Trophoblast cell (in vitro differentiated cells and primary cell): ENCODE results near the gene KDM2B.
A peak's percentile ranks its signal among the peaks of the same experiment; 100 is the strongest.

Experiments used
- DNase-seq, 2 donors: peaks; one replicate each; pipeline ENCODE4 v3.0.0-alpha.2; 2016
- H2AFZ ChIP-seq: 2 replicates; pipeline ENCODE4 v1.6.1; 2013; ENCODE audit warnings: low read length, moderate library complexity, mild to moderate bottlenecking; ENCODE audit not compliant: insufficient read depth, poor library complexity
- H2AK5ac ChIP-seq: 2 replicates; pipeline ENCODE4 v1.6.1; 2013; ENCODE audit warnings: mild to moderate bottlenecking, low read length
- H2BK120ac ChIP-seq: 2 replicates; pipeline ENCODE4 v1.6.1; 2013; ENCODE audit warnings: low read length, mild to moderate bottlenecking, moderate library complexity; ENCODE audit not compliant: insufficient read depth, poor library complexity
- H2BK12ac ChIP-seq: 2 replicates; pipeline ENCODE4 v1.6.1; 2013; ENCODE audit warnings: mild to moderate bottlenecking, low read length, moderate library complexity
- H2BK5ac ChIP-seq: 2 replicates; pipeline ENCODE4 v1.6.1; 2013; ENCODE audit warnings: low read length, low read depth, moderate library complexity, mild to moderate bottlenecking; ENCODE audit not compliant: poor library complexity
- H3K14ac ChIP-seq: 2 replicates; pipeline ENCODE4 v1.6.1; 2013; ENCODE audit warnings: mild to moderate bottlenecking, low read length
- H3K18ac ChIP-seq: 2 replicates; pipeline ENCODE4 v1.6.1; 2013; ENCODE audit warnings: mild to moderate bottlenecking, low read length
- H3K23ac ChIP-seq: 2 replicates; pipeline ENCODE4 v1.6.1; 2013; ENCODE audit warnings: low read length
- H3K27ac ChIP-seq: 2 replicates; pipeline ENCODE4 v1.5.1; 2013; ENCODE audit warnings: low read depth, mild to moderate bottlenecking, inconsistent platforms, low read length, moderate library complexity
- H3K27me3 ChIP-seq: 2 replicates; pipeline ENCODE4 v1.6.1; 2013; ENCODE audit warnings: inconsistent platforms, mild to moderate bottlenecking, low read length, moderate library complexity; ENCODE audit not compliant: insufficient read depth
- H3K36me3 ChIP-seq, 2 experiments: 1 replicate in 1 of 2; 2 replicates in 1 of 2; pipeline ENCODE4 v1.6.1; 2013; ENCODE audit warnings: low read length in 2 of 2, mild to moderate bottlenecking in 2 of 2, moderate library complexity in 1 of 2; ENCODE audit not compliant: insufficient read depth in 2 of 2, control insufficient read depth in 1 of 2
- H3K4ac ChIP-seq: 2 replicates; pipeline ENCODE4 v1.6.1; 2013; ENCODE audit warnings: low read depth, mild to moderate bottlenecking, low read length, moderate library complexity
- H3K4me1 ChIP-seq, 2 experiments: 1 replicate in 1 of 2; 2 replicates in 1 of 2; pipeline ENCODE4 v1.6.1; 2013; ENCODE audit warnings: low read length in 2 of 2, mild to moderate bottlenecking in 2 of 2, moderate library complexity in 1 of 2; ENCODE audit not compliant: insufficient read depth in 2 of 2, control insufficient read depth in 1 of 2
- H3K4me2 ChIP-seq: 2 replicates; pipeline ENCODE4 v1.6.1; 2013; ENCODE audit warnings: inconsistent platforms, mild to moderate bottlenecking, low read length, moderate library complexity
- H3K4me3 ChIP-seq: 2 replicates; pipeline ENCODE4 v1.5.1; 2013; ENCODE audit warnings: mild to moderate bottlenecking, low read depth, low read length, inconsistent platforms
- H3K79me1 ChIP-seq: one replicate; pipeline ENCODE4 v1.6.1; 2013; ENCODE audit warnings: low read length
- H3K79me2 ChIP-seq: 2 replicates; pipeline ENCODE4 v1.6.1; 2013; ENCODE audit warnings: low read length, mild to moderate bottlenecking; ENCODE audit not compliant: control insufficient read depth, insufficient read depth, poor library complexity
- H3K9ac ChIP-seq: 2 replicates; pipeline ENCODE4 v1.6.1; 2013; ENCODE audit warnings: mild to moderate bottlenecking, low read length
- H3K9me3 ChIP-seq: 2 replicates; pipeline ENCODE4 v1.6.1; 2013; ENCODE audit warnings: low read depth, mild to moderate bottlenecking, control low read depth, inconsistent platforms, low read length; ENCODE audit not compliant: insufficient read depth
- H4K12ac ChIP-seq: 2 replicates; pipeline ENCODE4 v1.6.1; 2013; ENCODE audit warnings: low read depth, mild to moderate bottlenecking, low read length, moderate library complexity
- H4K8ac ChIP-seq: 2 replicates; pipeline ENCODE4 v1.6.1; 2013; ENCODE audit warnings: low read depth, mild to moderate bottlenecking, low read length, moderate library complexity
- H4K91ac ChIP-seq: one replicate; pipeline ENCODE4 v1.6.1; 2013; ENCODE audit warnings: low read depth, mild to moderate bottlenecking, low read length, moderate library complexity
- WGBS: extraction: QIAGEN DNeasy Blood & Tissue Kit; methylation state at CpG from one replicate; pipeline ENCODE4 v1.1.7; 2013; ENCODE audit warnings: missing lambda C conversion rate; ENCODE audit not compliant: insufficient read length, insufficient coverage; ENCODE audit errors: extremely low coverage; 5-methylcytosine and 5-hydroxymethylcytosine counted together

Gene KDM2B

GRCh38 chr12:121603581-121603980 lies 22.8 kb upstream of the KDM2B start:
- H3K4ac ChIP-seq, result no peak overlapping the region
- no peak overlapping the region for H4K8ac ChIP-seq
- H2AFZ ChIP-seq, result no peak overlapping the region
- H3K9me3 ChIP-seq, result no peaks in the 10 kb centered on the region
- no peak overlapping the region for H3K14ac ChIP-seq
- H2BK120ac ChIP-seq, result no peak overlapping the region
- no peak overlapping the region for H2BK5ac ChIP-seq
- H3K23ac ChIP-seq, result no peak overlapping the region
- H3K4me3 ChIP-seq, result no peak overlapping the region
- no peak overlapping the region for H4K91ac ChIP-seq
- no peak overlapping the region for H4K12ac ChIP-seq
- H3K4me2 ChIP-seq, result no peak overlapping the region
- no peaks in the 10 kb centered on the region for H3K27me3 ChIP-seq
- no peaks in the 10 kb centered on the region for H3K36me3 ChIP-seq
- no CpG with 5 or more reads among the region's 6 CpGs for WGBS
- no peak overlapping the region for H3K27ac ChIP-seq
- H3K9ac ChIP-seq, result no peak overlapping the region
- no peaks in the 10 kb centered on the region for H3K4me1 ChIP-seq
- no peak for DNase-seq
- H3K79me1 ChIP-seq, result no peaks in the 10 kb centered on the region
- H2AK5ac ChIP-seq, result no peak overlapping the region
- H3K18ac ChIP-seq, result no peak overlapping the region
- H2BK12ac ChIP-seq, result no peak overlapping the region
- no peaks in the 10 kb centered on the region for H3K79me2 ChIP-seq

- Histone ChIP-seq H3K4me2 (no peak overlapping the region), H3K79me1 (no peaks in the 10 kb centered on the region), H2BK5ac (no peak overlapping the region), H4K91ac (no peak overlapping the region), H2AK5ac (no peak overlapping the region), H3K23ac (no peak overlapping the region), H2AFZ (no peak overlapping the region), H4K12ac (no peak overlapping the region), H4K8ac (no peak overlapping the region), H3K4me3 (no peak overlapping the region), H3K79me2 (no peaks in the 10 kb centered on the region), H3K36me3 (no peaks in the 10 kb centered on the region), H3K4ac (no peak overlapping the region), H3K9ac (no peak overlapping the region), H3K4me1 (no peaks in the 10 kb centered on the region), H3K9me3 (no peaks in the 10 kb centered on the region), H2BK120ac (no peak overlapping the region), H2BK12ac (no peak overlapping the region), H3K14ac (no peak overlapping the region), H3K27me3 (no peaks in the 10 kb centered on the region), H3K18ac (no peak overlapping the region), H3K27ac (no peak overlapping the region)
- DNase-seq, result no peak
- WGBS, result no CpG with 5 or more reads among the region's 6 CpGs
Measured at GRCh38 chr12:121602766-121603165, 21.9 kb upstream of the KDM2B start.

GRCh38 chr12:121600702-121601336 lies 20.0 kb upstream of the KDM2B start:
- Histone ChIP-seq H3K36me3 (no peaks in the 10 kb centered on the region), H3K27me3 (no peaks in the 10 kb centered on the region), H3K79me2 (no peaks in the 10 kb centered on the region), H2AFZ (no peak overlapping the region), H2BK120ac (no peak overlapping the region), H3K79me1 (no peaks in the 10 kb centered on the region), H4K12ac (no peak overlapping the region), H4K91ac (no peak overlapping the region), H3K4me3 (no peak overlapping the region), H2BK12ac (no peak overlapping the region), H3K23ac (no peak overlapping the region), H3K9me3 (no peaks in the 10 kb centered on the region), H3K4me2 (no peak overlapping the region), H3K14ac (no peak overlapping the region), H3K27ac (no peak overlapping the region), H2AK5ac (no peak overlapping the region), H3K9ac (no peak overlapping the region), H3K18ac (no peak overlapping the region), H3K4me1 (no peaks in the 10 kb centered on the region), H3K4ac (no peak overlapping the region), H4K8ac (no peak overlapping the region), H2BK5ac (no peak overlapping the region)
- WGBS, result no CpG with 5 or more reads among the region's 6 CpGs
- no peak for DNase-seq

GRCh38 chr12:121596526-121596925 lies 15.7 kb upstream of the KDM2B start:
- Histone ChIP-seq H4K12ac (no peak overlapping the region), H2BK12ac (no peak overlapping the region), H2BK120ac (no peak overlapping the region), H3K27me3 (no peaks in the 10 kb centered on the region), H4K91ac (no peak overlapping the region), H3K9ac (no peak overlapping the region), H3K4me1 (peaks cover 3 to 5% of the 10 kb centered on the region in 2 experiments), H3K79me1 (peaks cover 3% of the 10 kb centered on the region), H3K23ac (no peak overlapping the region), H3K9me3 (no peaks in the 10 kb centered on the region), H2AFZ (no peak overlapping the region), H3K27ac (no peak overlapping the region), H3K4me2 (no peak overlapping the region), H3K36me3 (peaks cover 0 to 3% of the 10 kb centered on the region in 2 experiments), H3K18ac (no peak overlapping the region), H3K4ac (no peak overlapping the region), H2AK5ac (no peak overlapping the region), H2BK5ac (no peak overlapping the region), H4K8ac (no peak overlapping the region), H3K79me2 (no peaks in the 10 kb centered on the region), H3K4me3 (no peak overlapping the region), H3K14ac (no peak overlapping the region)
- peak; percentile 60 to 89 for DNase-seq
- WGBS, result no CpG with 5 or more reads among the region's 5 CpGs
